Placental epithelial cell (primary cell): Measurements from ENCODE around the gene HAUS2. TPM values are rescaled to one million over a fixed set of nuclear protein-coding genes. Genes with fewer than 3 reads are reported as not detected.

ENCODE experiments used
- total RNA-seq: library from RNA; depleted of rRNA; stranded (reverse); fragments of >200 nt; gene quantifications from 2 replicates; pipeline ENCODE4 v1.2.3, GENCODE V29; 2012

The HAUS2 gene
- 18.1 and 35.9 TPM in 2 replicates for total RNA-seq

DNA sequence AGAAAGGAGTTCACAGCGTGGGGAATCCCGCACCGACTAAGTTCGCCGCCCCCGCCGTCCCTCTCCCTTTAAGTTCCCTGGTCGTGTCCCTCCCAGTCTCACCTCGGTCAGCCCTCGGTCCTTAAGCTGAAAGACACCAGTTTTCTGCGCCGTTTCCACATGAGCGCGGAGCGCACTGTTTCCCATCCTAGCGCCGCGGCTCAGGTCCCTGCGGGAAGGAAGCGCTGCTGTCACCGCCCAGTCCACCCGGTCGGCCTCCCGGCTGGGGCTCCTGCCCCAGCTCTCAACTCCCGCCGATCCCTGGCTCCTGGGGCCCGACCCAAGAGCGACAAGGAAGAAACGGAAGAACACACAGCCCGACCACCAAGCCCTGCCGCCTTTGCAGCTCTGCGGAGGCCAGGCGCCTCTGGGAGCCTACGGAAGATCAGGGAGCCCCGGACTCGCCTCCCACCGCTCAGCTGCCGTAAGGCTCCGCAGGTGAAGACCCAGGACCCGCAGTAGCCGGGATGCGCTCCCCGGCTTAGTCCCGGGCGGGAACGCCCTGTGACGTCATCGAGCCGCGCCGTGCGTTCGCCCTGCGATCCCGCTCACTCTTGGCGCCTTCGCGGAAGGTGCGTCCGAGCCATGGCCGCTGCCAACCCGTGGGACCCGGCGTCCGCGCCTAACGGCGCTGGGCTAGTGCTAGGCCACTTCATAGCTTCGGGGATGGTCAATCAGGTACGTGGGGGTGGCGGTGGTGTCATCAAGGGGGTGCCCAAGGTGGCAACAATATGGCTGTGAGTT lies at the start of gene HAUS2, which contains the start of gene LRRC57:
Gene HAUS2 (plus strand): TSS at position 590 of the 783 bp plus-strand sequence. CDS start 35 bp downstream, at position 625.
Gene LRRC57 (minus strand): TSS at position 545 of the 783 bp plus-strand sequence. CDS start 359 bp downstream, at position 186.

GRCh38 chr15:42575188-42576039 lies 26.8 kb downstream of the HAUS2 start, which contains the start of gene STARD9:
Gene STARD9, plus strand, starts transcription at chr15:42575606. Its CDS starts 110 bp downstream, at chr15:42575716.

Other genes with a start within 250 kb of the HAUS2 start
- 2.0 and 5.1 TPM in 2 replicates for gene CAPN3, start 189.3 kb upstream of the HAUS2 start, total RNA-seq
- 37.2 and 38.1 TPM in 2 replicates for gene ZNF106, start 57.7 kb upstream of the HAUS2 start, total RNA-seq
- gene SNAP23, start 53.2 kb upstream of the HAUS2 start, total RNA-seq = 68.6 and 109 TPM in 2 replicates
- 21.7 and 22.8 TPM in 2 replicates for gene LRRC57, start within 50 bp of the HAUS2 start, total RNA-seq
- gene STARD9, start 26.8 kb downstream of the HAUS2 start, total RNA-seq = 3.5 and 11.0 TPM in 2 replicates
- 7.3 and 12.2 TPM in 2 replicates for gene CDAN1, start 188.3 kb downstream of the HAUS2 start, total RNA-seq